ENCODE data around the gene CD93.

The CD93 gene

DNA sequence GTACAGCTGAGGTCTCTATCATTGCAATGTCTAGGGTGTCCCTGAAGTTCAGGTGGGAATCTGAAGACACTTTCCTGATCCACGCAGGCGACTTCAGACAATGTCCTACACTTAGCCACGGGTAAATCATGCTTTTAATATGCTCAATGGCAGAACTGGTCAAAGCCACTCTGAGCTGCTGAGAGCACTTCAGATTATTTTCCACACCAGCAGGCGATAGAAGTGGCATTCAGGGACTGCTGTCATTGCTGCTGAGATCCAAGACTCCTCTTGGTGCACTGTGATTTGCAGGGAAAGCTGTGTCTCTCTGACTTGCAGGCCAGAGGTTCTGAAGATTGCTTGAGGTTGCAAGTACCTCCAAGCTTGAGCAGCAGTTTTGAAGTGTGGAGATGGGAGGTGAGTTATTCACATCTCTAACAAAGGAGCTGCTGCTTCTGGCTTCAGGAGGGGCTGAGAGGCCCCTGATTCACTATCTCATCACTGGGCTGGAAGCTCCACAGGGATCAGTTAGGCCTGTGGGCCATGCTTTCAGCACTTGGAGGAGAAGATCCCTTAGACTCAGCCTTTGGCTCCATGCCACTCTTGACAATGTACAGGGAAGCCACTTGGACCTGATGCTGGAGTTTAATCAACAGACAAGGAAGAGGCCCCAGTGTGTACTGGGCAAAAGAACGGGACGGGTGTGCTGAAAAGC, 53.9 kb downstream of the CD93 start:
- no peak for DNase-seq

DNA sequence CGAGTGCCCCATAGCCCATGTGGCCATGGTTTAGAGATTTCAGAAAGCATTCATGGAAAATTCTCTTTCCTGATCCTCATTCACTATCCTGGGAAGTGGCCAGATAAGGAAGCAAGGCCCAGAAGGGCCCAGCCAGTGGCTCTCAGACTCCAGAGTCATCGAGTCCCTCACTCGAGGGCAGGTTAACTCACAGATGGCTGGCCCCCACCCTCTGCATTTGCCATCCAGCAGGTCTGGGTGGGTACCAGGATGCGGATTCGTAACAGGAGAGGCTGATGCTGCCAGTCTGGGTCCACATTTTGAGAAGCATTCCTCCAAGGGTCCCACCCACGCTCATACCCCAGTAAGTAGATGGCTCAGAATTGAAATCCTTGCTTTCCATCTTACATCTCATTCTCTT, 54.8 kb downstream of the CD93 start:
- DNase-seq = no peak

All from cortex of kidney (tissue), 1 donor.